ENCODE results near the gene JKAMP.
A peak's percentile ranks its signal among the peaks of the same experiment; 100 is the strongest.

The JKAMP gene

DNA sequence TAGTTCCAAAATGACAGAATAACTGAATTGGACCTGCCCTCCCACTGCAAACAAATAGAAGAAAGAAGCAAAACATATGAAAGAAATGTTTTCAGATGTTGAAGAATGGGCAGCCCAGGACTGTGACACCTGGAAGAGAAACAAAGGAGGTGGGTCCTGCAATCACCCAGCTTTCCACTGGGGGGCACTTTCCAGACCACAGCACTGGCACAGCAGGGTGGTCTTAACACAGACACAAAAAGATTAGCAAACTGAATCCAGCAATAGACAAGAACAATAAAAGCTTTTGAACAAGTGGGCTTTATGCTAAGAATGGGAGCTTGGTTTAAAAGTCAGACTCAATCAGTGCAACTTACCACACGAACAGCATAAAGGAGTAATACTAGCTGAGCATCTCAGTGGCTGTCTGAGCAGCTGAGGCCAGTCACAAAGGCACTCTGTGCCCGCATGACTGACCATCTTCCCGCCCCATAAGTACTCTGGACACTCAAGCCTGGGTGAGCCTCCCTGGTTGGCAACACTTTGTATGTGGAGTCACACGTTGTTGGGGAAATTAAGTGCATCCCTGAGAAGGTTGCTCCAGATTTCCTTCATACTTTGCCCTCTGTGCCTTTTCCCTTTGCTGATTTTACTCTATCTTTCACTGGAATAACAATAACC is 27.7 kb downstream of the JKAMP start:
- Histone ChIP-seq H3K4me2 (ENCODE audit: low read depth, low read length) (no peak overlapping the region), H2AFZ (ENCODE audit: low read length) (no peak overlapping the region), H4K20me1 (ENCODE audit: insufficient read depth, low read length) (no peaks in the 10 kb centered on the region), H3K9me3 (replicated peaks; ENCODE audit: insufficient read depth, low read length) (no peaks in the 10 kb centered on the region), H3K27ac (ENCODE audit: low read length) (no peak overlapping the region), H3K79me2 (ENCODE audit: low read length) (no peaks in the 10 kb centered on the region), H3K9me2 (replicated peaks; ENCODE audit: insufficient read depth, low read length) (no peaks in the 10 kb centered on the region), H3K4me3 (ENCODE audit: low read length) (no peak overlapping the region), H3F3A (ENCODE audit: insufficient read depth, low read length) (no peaks in the 10 kb centered on the region), H3K4me1 (ENCODE audit: low read length) (no peaks in the 10 kb centered on the region), H3K9ac (ENCODE audit: low read length) (no peak overlapping the region), H3K36me3 (replicated peaks; ENCODE audit: insufficient read depth, low read length) (no peaks in the 10 kb centered on the region), H3K27me3 (replicated peaks; ENCODE audit: insufficient read depth, low read length) (no peaks in the 10 kb centered on the region)
- no peak for TF ChIP-seq EZH2 (optimal IDR thresholded peaks at IDR 0.05; ENCODE audit: low read depth, low read length)
- no peak for TF ChIP-seq EZH2phosphoT487 (IDR thresholded peaks at IDR 0.05; ENCODE audit: low read length)
- TF ChIP-seq, protein P1, sequence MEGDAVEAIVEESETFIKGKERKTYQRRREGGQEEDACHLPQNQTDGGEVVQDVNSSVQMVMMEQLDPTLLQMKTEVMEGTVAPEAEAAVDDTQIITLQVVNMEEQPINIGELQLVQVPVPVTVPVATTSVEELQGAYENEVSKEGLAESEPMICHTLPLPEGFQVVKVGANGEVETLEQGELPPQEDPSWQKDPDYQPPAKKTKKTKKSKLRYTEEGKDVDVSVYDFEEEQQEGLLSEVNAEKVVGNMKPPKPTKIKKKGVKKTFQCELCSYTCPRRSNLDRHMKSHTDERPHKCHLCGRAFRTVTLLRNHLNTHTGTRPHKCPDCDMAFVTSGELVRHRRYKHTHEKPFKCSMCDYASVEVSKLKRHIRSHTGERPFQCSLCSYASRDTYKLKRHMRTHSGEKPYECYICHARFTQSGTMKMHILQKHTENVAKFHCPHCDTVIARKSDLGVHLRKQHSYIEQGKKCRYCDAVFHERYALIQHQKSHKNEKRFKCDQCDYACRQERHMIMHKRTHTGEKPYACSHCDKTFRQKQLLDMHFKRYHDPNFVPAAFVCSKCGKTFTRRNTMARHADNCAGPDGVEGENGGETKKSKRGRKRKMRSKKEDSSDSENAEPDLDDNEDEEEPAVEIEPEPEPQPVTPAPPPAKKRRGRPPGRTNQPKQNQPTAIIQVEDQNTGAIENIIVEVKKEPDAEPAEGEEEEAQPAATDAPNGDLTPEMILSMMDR (IDR thresholded peaks at IDR 0.05; ENCODE audit: low read length): 0 out of 2 replicates have a peak, but pooled peaks have one; percentile 21
- no peak for DNase-seq

DNA sequence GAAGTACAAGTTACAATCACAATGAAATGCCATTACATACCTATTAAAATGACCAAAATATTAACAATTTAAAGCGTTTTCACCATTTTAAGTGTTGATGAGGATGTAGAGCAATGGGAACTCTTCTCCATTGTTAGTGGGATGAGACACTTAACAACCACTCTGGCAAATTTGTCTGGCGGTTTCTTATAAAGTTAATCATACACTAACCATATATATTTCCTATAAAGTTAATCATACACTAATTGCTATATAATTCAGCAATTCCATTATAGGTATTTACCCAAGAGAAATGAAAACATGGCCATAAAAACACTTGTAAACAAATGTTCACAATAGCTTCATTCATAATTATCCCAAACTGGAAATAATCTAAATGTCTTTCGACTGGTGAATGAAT is 35.9 kb downstream of the JKAMP start:
- H3F3A ChIP-seq (ENCODE audit: insufficient read depth, low read length): no peaks in the 10 kb centered on the region
- H3K4me1 ChIP-seq (ENCODE audit: low read length): no peaks in the 10 kb centered on the region
- DNase-seq: no peak
- no peaks in the 10 kb centered on the region for H3K9me2 ChIP-seq (replicated peaks; ENCODE audit: insufficient read depth, low read length)
- no peaks in the 10 kb centered on the region for H3K9me3 ChIP-seq (replicated peaks; ENCODE audit: insufficient read depth, low read length)
- H3K4me3 ChIP-seq (ENCODE audit: low read length): no peak overlapping the region
- no peaks in the 10 kb centered on the region for H4K20me1 ChIP-seq (ENCODE audit: insufficient read depth, low read length)
- H3K27ac ChIP-seq (ENCODE audit: low read length): no peak overlapping the region
- H3K4me2 ChIP-seq (ENCODE audit: low read depth, low read length): no peak overlapping the region
- H2AFZ ChIP-seq (ENCODE audit: low read length): no peak overlapping the region
- H3K36me3 ChIP-seq (replicated peaks; ENCODE audit: insufficient read depth, low read length): no peaks in the 10 kb centered on the region
- H3K27me3 ChIP-seq (replicated peaks; ENCODE audit: insufficient read depth, low read length): no peaks in the 10 kb centered on the region
- TF ChIP-seq EZH2phosphoT487 (IDR thresholded peaks at IDR 0.05; ENCODE audit: low read length) (no peak), EZH2 (optimal IDR thresholded peaks at IDR 0.05; ENCODE audit: low read depth, low read length) (no peak)
- TF ChIP-seq, protein P1 (IDR thresholded peaks at IDR 0.05; ENCODE audit: low read length): no peak
- no peak overlapping the region for H3K9ac ChIP-seq (ENCODE audit: low read length)
- no peaks in the 10 kb centered on the region for H3K79me2 ChIP-seq (ENCODE audit: low read length)

DNA sequence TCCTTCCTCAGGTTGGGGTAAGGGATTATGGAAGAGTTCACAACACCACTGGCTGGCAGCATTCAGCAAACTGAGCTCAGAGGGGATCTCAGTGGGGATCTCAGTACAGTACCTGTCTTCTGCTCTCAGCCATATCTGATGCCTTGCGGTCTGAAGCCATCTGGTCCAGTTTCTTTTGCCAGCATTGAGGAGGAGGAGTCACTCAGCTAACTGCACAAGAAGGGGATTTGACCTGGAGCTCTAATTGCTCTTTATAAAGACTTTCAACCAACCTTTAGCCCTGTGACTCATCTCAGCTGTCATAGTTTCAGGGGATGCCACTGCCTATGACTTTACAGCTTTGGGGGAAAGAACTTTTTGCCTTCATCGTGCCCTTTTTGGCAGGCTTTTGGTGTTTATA is 44.9 kb downstream of the JKAMP start:
- Histone ChIP-seq H3K4me1 (ENCODE audit: low read length) (no peaks in the 10 kb centered on the region), H3K36me3 (replicated peaks; ENCODE audit: insufficient read depth, low read length) (no peaks in the 10 kb centered on the region), H3K9me2 (replicated peaks; ENCODE audit: insufficient read depth, low read length) (no peaks in the 10 kb centered on the region), H4K20me1 (ENCODE audit: insufficient read depth, low read length) (no peaks in the 10 kb centered on the region), H3K9ac (ENCODE audit: low read length) (no peak overlapping the region), H2AFZ (ENCODE audit: low read length) (no peak overlapping the region), H3K4me2 (ENCODE audit: low read depth, low read length) (no peak overlapping the region), H3F3A (ENCODE audit: insufficient read depth, low read length) (no peaks in the 10 kb centered on the region), H3K4me3 (ENCODE audit: low read length) (no peak overlapping the region), H3K9me3 (replicated peaks; ENCODE audit: insufficient read depth, low read length) (no peaks in the 10 kb centered on the region), H3K79me2 (ENCODE audit: low read length) (no peaks in the 10 kb centered on the region), H3K27ac (ENCODE audit: low read length) (no peak overlapping the region), H3K27me3 (replicated peaks; ENCODE audit: insufficient read depth, low read length) (no peaks in the 10 kb centered on the region)
- no peak for TF ChIP-seq EZH2phosphoT487 (IDR thresholded peaks at IDR 0.05; ENCODE audit: low read length)
- TF ChIP-seq EZH2 (optimal IDR thresholded peaks at IDR 0.05; ENCODE audit: low read depth, low read length): no peak
- TF ChIP-seq, protein P1 (IDR thresholded peaks at IDR 0.05; ENCODE audit: low read length): no peak
- no peak for DNase-seq
